H1 (cell line): ENCODE data around the gene MYMX. TPM values are rescaled to one million over a fixed set of nuclear protein-coding genes. Genes with fewer than 3 reads are reported as not detected.

ENCODE experiments used
- CTCF ChIA-PET: fragments of 300-600 bp; sonication (Branson Sonifier 250); formaldehyde crosslinking; loops from one replicate; lab custom pipeline; 2021; ENCODE audit not compliant: partially characterized antibody; lab: Charles Lee
- POLR2A ChIA-PET: fragments of 300-600 bp; sonication (Branson Sonifier 250); formaldehyde crosslinking; loops from one replicate; lab custom pipeline; 2021; ENCODE audit warnings: inconsistent platforms; ENCODE audit not compliant: partially characterized antibody; lab: Charles Lee
- DNase-seq, 2 experiments: peaks; one replicate each; pipeline versions ENCODE4 v3.0.0 to v3.0.0-alpha.2; 2010 to 2022; ENCODE audit warnings: low spot score in 2 of 2, low read depth in 1 of 2, mixed read lengths in 1 of 2
- FAIRE-seq: peaks from 2 replicates; lab custom pipeline; 2011; peaks lifted over from hg19 to GRCh38; lab: Jason Lieb, UNC
- H2AFZ ChIP-seq: 2 replicates; pipeline ENCODE4 v1.8.1; 2012; ENCODE audit warnings: low read length, inconsistent platforms
- H2AK5ac ChIP-seq: 2 replicates; pipeline ENCODE4 v1.6.1; 2013; ENCODE audit warnings: low read depth, low read length
- H2BK120ac ChIP-seq: replicated peaks from 2 replicates; pipeline ENCODE3; 2013; ENCODE audit warnings: low read depth, low read length, inconsistent platforms
- H2BK12ac ChIP-seq: 2 replicates; pipeline ENCODE4 v1.6.1; 2013; ENCODE audit warnings: low read depth, low read length
- H2BK15ac ChIP-seq: 2 replicates; pipeline ENCODE4 v1.6.1; 2013; ENCODE audit warnings: low read length
- H2BK20ac ChIP-seq: 2 replicates; pipeline ENCODE4 v1.6.1; 2013; ENCODE audit warnings: low read length
- H2BK5ac ChIP-seq: 2 replicates; pipeline ENCODE4 v1.6.1; 2013; ENCODE audit warnings: low read depth, low read length
- H3K14ac ChIP-seq: 2 replicates; pipeline ENCODE4 v1.6.1; 2013; ENCODE audit warnings: inconsistent platforms; ENCODE audit not compliant: insufficient read length
- H3K18ac ChIP-seq: 2 replicates; pipeline ENCODE4 v1.6.1; 2013; ENCODE audit warnings: low read length; ENCODE audit errors: extremely low read depth
- H3K23ac ChIP-seq: 2 replicates; pipeline ENCODE4 v1.6.1; 2013; ENCODE audit warnings: inconsistent platforms; ENCODE audit not compliant: insufficient read length
- H3K23me2 ChIP-seq: 2 replicates; pipeline ENCODE4 v1.6.1; 2013; ENCODE audit warnings: low read depth, low read length
- H3K27ac ChIP-seq: 2 replicates; pipeline ENCODE4 v1.6.1; 2011; ENCODE audit warnings: low read depth, low read length, inconsistent platforms
- H3K27me3 ChIP-seq, 4 experiments: replicated peaks in 1 of 4; 1 replicate in 1 of 4; 2 replicates in 3 of 4; pipeline versions ENCODE4 v1.6.1 to v1.8.1; 2011 to 2013; ENCODE audit warnings: low read length in 3 of 4, mild to moderate bottlenecking in 3 of 4, inconsistent platforms in 2 of 4, mixed read lengths in 2 of 4, moderate library complexity in 1 of 4; ENCODE audit not compliant: control insufficient read depth in 3 of 4, insufficient read depth in 3 of 4; ENCODE audit errors: extremely low read depth in 1 of 4
- H3K36me3 ChIP-seq, 4 experiments: 2 replicates each; pipeline versions ENCODE4 v1.6.1 to v1.8.1; 2011 to 2013; ENCODE audit warnings: mild to moderate bottlenecking in 4 of 4, low read length in 3 of 4, moderate library complexity in 2 of 4, control low read depth in 1 of 4, inconsistent platforms in 1 of 4; ENCODE audit not compliant: insufficient read depth in 4 of 4, control insufficient read depth in 2 of 4
- H3K4ac ChIP-seq: replicated peaks from 2 replicates; pipeline ENCODE3; 2013; ENCODE audit warnings: low read length, low read depth, mixed read lengths, inconsistent platforms; ENCODE audit not compliant: insufficient read length
- H3K4me1 ChIP-seq, 4 experiments: replicated peaks in 1 of 4; 1 replicate in 1 of 4; 2 replicates in 3 of 4; pipeline versions ENCODE4 v1.6.1 to v1.8.1; 2011 to 2013; ENCODE audit warnings: low read length in 3 of 4, inconsistent platforms in 2 of 4, mixed read lengths in 1 of 4; ENCODE audit not compliant: insufficient read depth in 4 of 4, control insufficient read depth in 3 of 4
- H3K4me2 ChIP-seq, 2 experiments: 2 replicates each; pipeline versions ENCODE4 v1.6.1 to v1.8.1; 2011 to 2013; ENCODE audit warnings: low read depth in 2 of 2, low read length in 2 of 2, control low read depth in 1 of 2, inconsistent platforms in 1 of 2, mild to moderate bottlenecking in 1 of 2; ENCODE audit not compliant: insufficient read depth in 1 of 2
- H3K4me3 ChIP-seq, 4 experiments: fragments of 200-600, 300-600 bp in 1 of 4; sonication (generic), shearing (Covaris generic), sonication (Bioruptor Twin) in 1 of 4; 2 replicates each; pipeline versions ENCODE4 v1.5.1 to v1.8.1; 2011 to 2016; ENCODE audit warnings: low read length in 4 of 4, low read depth in 3 of 4, control low read depth in 2 of 4, inconsistent platforms in 2 of 4, mild to moderate bottlenecking in 2 of 4, mixed read lengths in 1 of 4, moderate library complexity in 1 of 4; ENCODE audit not compliant: insufficient read depth in 2 of 4; ENCODE audit errors: extremely low read depth in 1 of 4
- H3K56ac ChIP-seq: replicated peaks from 2 replicates; pipeline ENCODE3; 2013; ENCODE audit warnings: low read depth, mild to moderate bottlenecking, mixed read lengths, low read length, inconsistent platforms; ENCODE audit not compliant: insufficient read length
- H3K79me1 ChIP-seq: 2 replicates; pipeline ENCODE4 v1.6.1; 2013; ENCODE audit warnings: low read depth, low read length, control low read depth
- H3K79me2 ChIP-seq, 2 experiments: 2 replicates each; pipeline versions ENCODE4 v1.6.1 to v1.8.1; 2012 to 2013; ENCODE audit warnings: low read length in 2 of 2, mild to moderate bottlenecking in 2 of 2, inconsistent platforms in 1 of 2; ENCODE audit not compliant: insufficient read depth in 2 of 2, control insufficient read depth in 1 of 2
- H3K9ac ChIP-seq, 4 experiments: replicated peaks in 1 of 4; 1 replicate in 1 of 4; 2 replicates in 3 of 4; pipeline versions ENCODE4 v1.6.1 to v1.8.1; 2011 to 2013; ENCODE audit warnings: low read depth in 3 of 4, low read length in 3 of 4, control low read depth in 2 of 4, mild to moderate bottlenecking in 2 of 4, moderate library complexity in 2 of 4, inconsistent platforms in 1 of 4; ENCODE audit errors: extremely low read depth in 1 of 4
- H3K9me3 ChIP-seq, 2 experiments: 2 replicates each; pipeline versions ENCODE4 v1.6.1 to v1.8.1; 2012 to 2013; ENCODE audit warnings: mild to moderate bottlenecking in 2 of 2, moderate library complexity in 2 of 2, control low read depth in 1 of 2, inconsistent platforms in 1 of 2, low read depth in 1 of 2, low read length in 1 of 2, mixed read lengths in 1 of 2; ENCODE audit not compliant: insufficient read depth in 2 of 2
- H4K20me1 ChIP-seq, 2 experiments: replicated peaks in 1 of 2; 2 replicates each; pipeline versions ENCODE3 to v1.8.1; 2011 to 2013; ENCODE audit warnings: inconsistent platforms in 2 of 2, low read length in 2 of 2, mild to moderate bottlenecking in 1 of 2; ENCODE audit not compliant: insufficient read depth in 2 of 2, control insufficient read depth in 1 of 2
- H4K5ac ChIP-seq: 2 replicates; pipeline ENCODE4 v1.6.1; 2013; ENCODE audit warnings: low read length, low read depth, mixed read lengths, inconsistent platforms; ENCODE audit not compliant: insufficient read length
- H4K8ac ChIP-seq: 2 replicates; pipeline ENCODE4 v1.8.0; 2013; ENCODE audit warnings: mild to moderate bottlenecking, moderate library complexity, low read length, inconsistent platforms; ENCODE audit not compliant: insufficient read depth; ENCODE audit errors: extremely low read depth
- H4K91ac ChIP-seq: replicated peaks from 2 replicates; pipeline ENCODE3; 2013; ENCODE audit warnings: low read length, mixed read lengths, inconsistent platforms; ENCODE audit not compliant: insufficient read length
- WGBS, 2 experiments: shearing (Covaris generic) in 1 of 2; methylation state at CpG; one replicate each; pipeline versions ENCODE4 v1.1.6 to v1.1.7; 2013 to 2015; ENCODE audit warnings: low lambda C conversion rate in 2 of 2, mixed read lengths in 2 of 2, inconsistent platforms in 1 of 2, low coverage in 1 of 2, missing lambda C conversion rate in 1 of 2; ENCODE audit not compliant: insufficient replicate concordance in 2 of 2, insufficient coverage in 1 of 2, insufficient read length in 1 of 2; ENCODE audit errors: extremely low coverage in 1 of 2, missing lambda C conversion rate in 1 of 2; 5-methylcytosine and 5-hydroxymethylcytosine counted together
- polyA plus RNA-seq, 7 experiments: library from polyadenylated mRNA; depleted of rRNA in 3 of 7; stranded (reverse) in 5 of 7; unstranded in 2 of 7; fragments of >200 nt in 5 of 7; fragments of 200-250 nt in 2 of 7; gene quantifications; 1 replicate in 5 of 7; 2 replicates in 1 of 7; 4 replicates in 1 of 7; pipeline versions ENCODE4 v1.2.1 to v1.2.3, GENCODE V29; 2011 to 2013; ENCODE audit warnings: missing spikeins in 2 of 7, mixed read lengths in 2 of 7
- total RNA-seq: library from RNA; stranded (reverse); fragmentation: NEBNext Ultra II Directional; extraction: Animal tissue kit (Norgen Biotek cat#: 25700); gene quantifications from 2 replicates; pipeline ENCODE4 v1.2.1, GENCODE V29; 2021

The MYMX gene
- total and polyA plus RNA-seq, 2 of the 8 experiments (the other 6 are each of a cell fraction or from before 2014, with no cell fraction given) = 4.7 to 6.9 TPM

GRCh38 chr6:44194326-44194725 is 22.4 kb upstream of the MYMX start:
- H3K36me3 ChIP-seq = no peaks in the 10 kb centered on the region
- H4K91ac ChIP-seq = no peak overlapping the region
- peak overlapping the region; percentile 22; the same call in 1 of the 2 replicates for H2BK12ac ChIP-seq
- ChIA-PET CTCF (interaction anchor here (0.9 to 4.1 kb wide), 5 partner anchors 8 to 145 kb away, joined by 5 to 21 read pairs (median 7); no protein-coding TSS in a partner anchor), POLR2A (interaction anchor here (0.9 to 2.8 kb wide), 8 partner anchors 10 to 52 kb away, joined by 3 to 26 read pairs (median 6); partner anchors contain the start of genes HSP90AB1 and SLC29A1)
- peak overlapping the region; percentile 74; the same call in 1 of the 2 replicates for H2BK15ac ChIP-seq
- no peaks in the 10 kb centered on the region for H3K79me2 ChIP-seq
- H3K4me2 ChIP-seq = no peak overlapping the region
- no peak for FAIRE-seq
- H3K18ac ChIP-seq = no peak overlapping the region
- no peak overlapping the region for H2BK20ac ChIP-seq
- H2AFZ ChIP-seq = no peak overlapping the region
- no peaks in the 10 kb centered on the region; a peak in 1 of 7 replicates for H3K27me3 ChIP-seq
- H2BK120ac ChIP-seq = no peak overlapping the region
- peaks cover 3% of the 10 kb centered on the region; the same call in 1 of the 2 replicates for H3K23me2 ChIP-seq
- H4K20me1 ChIP-seq = no peaks in the 10 kb centered on the region
- H3K4me3 ChIP-seq = no peak overlapping the region
- no peak overlapping the region for H3K9ac ChIP-seq
- no peak overlapping the region for H3K27ac ChIP-seq
- no peak overlapping the region for H3K23ac ChIP-seq
- 80% methylated on average over 5 of the region's 5 CpGs; no CpG with 5 or more reads in 1 of the 2 experiments for WGBS, 2 experiments
- 0 out of 2 replicates have a peak overlapping the region, but pooled peaks have one; percentile 49 for H2BK5ac ChIP-seq
- H3K4me1 ChIP-seq = peaks cover 4 to 8% (median 4%) of the 10 kb centered on the region in 4 experiments; a peak in 6 of 7 replicates
- no peak overlapping the region for H3K56ac ChIP-seq
- H2AK5ac ChIP-seq = no peak overlapping the region
- no peak overlapping the region for H3K14ac ChIP-seq
- H4K5ac ChIP-seq = no peak overlapping the region
- no peak overlapping the region for H4K8ac ChIP-seq
- H3K79me1 ChIP-seq = no peaks in the 10 kb centered on the region
- H3K4ac ChIP-seq = no peak overlapping the region
- DNase-seq = no peak
- H3K9me3 ChIP-seq = no peaks in the 10 kb centered on the region
